ENCODE data around the gene CPM. TPM values are rescaled to one million over a fixed set of nuclear protein-coding genes. Genes with fewer than 3 reads are reported as not detected.

Gene CPM
- total RNA-seq, 2 experiments from 2014 or later = 3.8 to 13.0 TPM

DNA sequence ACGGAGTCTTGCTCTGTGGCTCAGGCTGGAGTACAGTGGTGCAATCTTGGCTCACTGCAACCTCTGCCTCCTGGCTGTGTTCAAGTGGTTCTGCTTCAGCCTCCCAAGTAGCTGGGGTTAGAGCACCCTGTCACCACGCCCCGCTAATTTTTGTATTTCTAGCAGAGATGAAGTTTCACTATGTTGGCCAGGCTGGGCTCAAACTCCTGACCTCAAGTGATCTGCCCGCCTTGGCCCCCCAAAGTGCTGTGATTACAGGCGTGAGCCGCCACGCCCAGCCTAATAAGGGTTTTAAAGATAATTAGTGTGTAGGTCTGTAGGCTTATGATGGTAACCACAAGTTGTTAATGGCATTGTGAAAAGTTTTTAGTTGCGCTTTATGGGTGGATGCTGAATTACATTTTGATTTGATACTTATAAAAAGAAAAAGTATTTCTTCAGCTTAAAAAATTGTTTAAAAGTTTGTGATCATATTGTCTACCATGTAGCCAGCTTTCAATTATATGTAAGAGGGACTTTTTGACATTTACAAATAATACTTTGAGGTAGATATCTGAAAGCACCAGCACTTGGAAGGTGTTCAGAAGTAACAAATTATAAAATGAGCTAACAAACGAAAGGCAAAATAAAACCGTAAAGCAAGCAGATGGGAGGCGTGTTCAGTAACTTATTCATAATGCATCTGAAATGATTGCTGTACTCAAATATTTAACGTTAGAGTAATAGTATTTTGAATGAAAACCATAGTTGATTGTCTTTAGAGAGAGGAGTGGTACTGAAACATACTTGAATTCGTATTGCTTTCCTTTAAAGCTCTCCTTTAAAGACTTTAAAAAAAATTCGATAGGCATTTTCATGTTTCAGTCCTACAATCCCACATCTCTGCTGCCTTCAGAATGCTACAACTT is 87.9 kb downstream of the CPM start:
- peaks cover 29% of the 10 kb centered on the region; the same call in 1 of the 2 replicates for H3K79me2 ChIP-seq (ENCODE audit: insufficient read depth, low read depth, low read length)
- H3K27ac ChIP-seq (ENCODE audit: low read depth, low read length, poor library complexity, severe bottlenecking) = no peak overlapping the region
- no peak overlapping the region for H2AFZ ChIP-seq (ENCODE audit: low read length)
- H3K36me3 ChIP-seq (ENCODE audit: insufficient read depth, low read length) = peaks cover 56% of the 10 kb centered on the region
- no peak overlapping the region for H3K4me2 ChIP-seq (ENCODE audit: low read length)
- intact Hi-C loops (cut with micrococcal nuclease; ENCODE audit: unreplicated experiment) = loop anchor here (10.0 kb wide), 1 partner anchor 490 kb away; no protein-coding TSS in a partner anchor
- H3K4me3 ChIP-seq (ENCODE audit: low read depth, low read length, poor library complexity, severe bottlenecking) = no peak overlapping the region
- H3K9me3 ChIP-seq (ENCODE audit: low read length) = no peaks in the 10 kb centered on the region
- POLR2A ChIA-PET = interaction anchor here (0.7 to 1.4 kb wide), 6 partner anchors 9 to 251 kb away, joined by 3 to 9 read pairs (median 5); no protein-coding TSS in a partner anchor
- no peaks in the 10 kb centered on the region for H3K9me2 ChIP-seq (ENCODE audit: insufficient read depth, low read length)
- DNase-seq (ENCODE audit: low spot score) = no peak
- CTCF ChIA-PET (ENCODE audit: unreplicated experiment) = no interaction called here
- H3K4me1 ChIP-seq (ENCODE audit: insufficient read depth, low read length, poor library complexity, severe bottlenecking) = no peaks in the 10 kb centered on the region
- TF ChIP-seq EZH2phosphoT487 (IDR thresholded peaks at IDR 0.05; ENCODE audit: borderline replicate concordance, low read depth, low read length) = no peak
- TF ChIP-seq, protein P1, sequence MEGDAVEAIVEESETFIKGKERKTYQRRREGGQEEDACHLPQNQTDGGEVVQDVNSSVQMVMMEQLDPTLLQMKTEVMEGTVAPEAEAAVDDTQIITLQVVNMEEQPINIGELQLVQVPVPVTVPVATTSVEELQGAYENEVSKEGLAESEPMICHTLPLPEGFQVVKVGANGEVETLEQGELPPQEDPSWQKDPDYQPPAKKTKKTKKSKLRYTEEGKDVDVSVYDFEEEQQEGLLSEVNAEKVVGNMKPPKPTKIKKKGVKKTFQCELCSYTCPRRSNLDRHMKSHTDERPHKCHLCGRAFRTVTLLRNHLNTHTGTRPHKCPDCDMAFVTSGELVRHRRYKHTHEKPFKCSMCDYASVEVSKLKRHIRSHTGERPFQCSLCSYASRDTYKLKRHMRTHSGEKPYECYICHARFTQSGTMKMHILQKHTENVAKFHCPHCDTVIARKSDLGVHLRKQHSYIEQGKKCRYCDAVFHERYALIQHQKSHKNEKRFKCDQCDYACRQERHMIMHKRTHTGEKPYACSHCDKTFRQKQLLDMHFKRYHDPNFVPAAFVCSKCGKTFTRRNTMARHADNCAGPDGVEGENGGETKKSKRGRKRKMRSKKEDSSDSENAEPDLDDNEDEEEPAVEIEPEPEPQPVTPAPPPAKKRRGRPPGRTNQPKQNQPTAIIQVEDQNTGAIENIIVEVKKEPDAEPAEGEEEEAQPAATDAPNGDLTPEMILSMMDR (conservative IDR thresholded peaks at IDR 0.05; ENCODE audit: low read length) = no peak
- H4K20me1 ChIP-seq (ENCODE audit: insufficient read depth, low read length) = peaks cover 16% of the 10 kb centered on the region; the same call in 1 of the 2 replicates
- BruUV-seq (replicated peaks) = no TSS peak

DNA sequence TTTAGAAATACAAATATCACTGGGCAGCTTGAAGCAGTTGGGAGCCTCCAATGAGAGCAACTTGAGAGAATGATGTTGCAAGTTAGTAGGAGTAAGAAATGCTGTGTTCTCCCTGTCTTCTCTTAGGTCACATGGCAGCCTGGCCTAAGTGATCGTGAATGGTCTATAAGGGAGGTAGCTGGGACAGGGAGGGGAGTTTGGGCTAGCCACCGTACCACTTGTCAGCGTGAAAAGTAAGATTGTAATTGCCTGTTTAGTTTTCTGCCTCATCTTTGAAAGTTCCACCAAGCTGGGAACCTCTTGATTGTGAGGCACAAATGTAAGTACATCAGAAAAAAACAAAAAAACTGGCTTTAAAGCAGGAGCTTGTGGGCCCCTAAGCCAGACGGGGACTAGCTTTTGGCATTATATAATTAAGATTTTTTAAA is 88.6 kb downstream of the CPM start:
- TF ChIP-seq, protein P1 (conservative IDR thresholded peaks at IDR 0.05; ENCODE audit: low read length) = no peak
- no peak for TF ChIP-seq EZH2phosphoT487 (IDR thresholded peaks at IDR 0.05; ENCODE audit: borderline replicate concordance, low read depth, low read length)
- no TSS peak for BruUV-seq (replicated peaks)
- Histone ChIP-seq H4K20me1 (ENCODE audit: insufficient read depth, low read length) (peaks cover 16% of the 10 kb centered on the region; the same call in 1 of the 2 replicates), H3K36me3 (ENCODE audit: insufficient read depth, low read length) (peaks cover 63% of the 10 kb centered on the region), H2AFZ (ENCODE audit: low read length) (no peak overlapping the region), H3K27ac (ENCODE audit: low read depth, low read length, poor library complexity, severe bottlenecking) (no peak overlapping the region), H3K9me3 (ENCODE audit: low read length) (no peaks in the 10 kb centered on the region), H3K4me1 (ENCODE audit: insufficient read depth, low read length, poor library complexity, severe bottlenecking) (no peaks in the 10 kb centered on the region), H3K4me3 (ENCODE audit: low read depth, low read length, poor library complexity, severe bottlenecking) (no peak overlapping the region), H3K4me2 (ENCODE audit: low read length) (no peak overlapping the region), H3K9me2 (ENCODE audit: insufficient read depth, low read length) (no peaks in the 10 kb centered on the region), H3K79me2 (ENCODE audit: insufficient read depth, low read depth, low read length) (peaks cover 36% of the 10 kb centered on the region; the same call in 1 of the 2 replicates)
- no peak for DNase-seq (ENCODE audit: low spot score)
- CTCF ChIA-PET (ENCODE audit: unreplicated experiment) = no interaction called here
- POLR2A ChIA-PET = interaction anchor here (1.3 kb wide), 3 partner anchors 10 to 26 kb away, joined by 3 to 9 read pairs (median 7); no protein-coding TSS in a partner anchor
- intact Hi-C loops (cut with micrococcal nuclease; ENCODE audit: unreplicated experiment) = loop anchor here (10.0 kb wide), 1 partner anchor 490 kb away; no protein-coding TSS in a partner anchor
